K562 (cell line): ENCODE measurements around the gene PSRC1. TPM values are rescaled to one million over a fixed set of nuclear protein-coding genes. Genes with fewer than 3 reads are reported as not detected.

Source experiments
- AFF4 ChIP-seq: sonication (generic); formaldehyde crosslinking; IDR thresholded peaks from 2 replicates; pipeline ENCODE4 v1.8.0; 2023; ENCODE audit warnings: mild to moderate bottlenecking, missing genetic modification reagents
- CBFA2T3 ChIP-seq: fragments of 450-650 bp; IDR thresholded peaks from 2 replicates; pipeline ENCODE4 v1.6.1; 2017
- CBX1 ChIP-seq: sonication (generic); IDR thresholded peaks from 2 replicates; pipeline ENCODE4 v1.6.1; 2016; ENCODE audit warnings: antibody characterized with exemption, low read depth, mild to moderate bottlenecking
- CREB3L1 ChIP-seq: fragments of 450-650 bp; IDR thresholded peaks from 2 replicates; pipeline ENCODE4 v1.6.1; 2014; ENCODE audit warnings: low read depth, mild to moderate bottlenecking, moderate library complexity, borderline replicate concordance
- CREB5 ChIP-seq: fragments of 250-450 bp; sonication (Bioruptor Pico); IDR thresholded peaks from 2 replicates; pipeline ENCODE4 v1.5.0; 2020; ENCODE audit warnings: mild to moderate bottlenecking
- FOS ChIP-seq: IDR thresholded peaks from 3 replicates; pipeline ENCODE4 v1.6.1; 2011; ENCODE audit not compliant: insufficient read length; ENCODE audit errors: extremely low read depth
- GTF3C2 ChIP-seq: IDR thresholded peaks from 3 replicates; pipeline ENCODE4 v1.6.1; 2011; ENCODE audit warnings: borderline replicate concordance, mild to moderate bottlenecking, moderate library complexity; ENCODE audit not compliant: insufficient read length; ENCODE audit errors: extremely low read depth
- HMG20A ChIP-seq: fragments of 450-650 bp; formaldehyde crosslinking; conservative IDR thresholded peaks from 2 replicates; pipeline ENCODE4 v1.4.0; 2020; ENCODE audit warnings: mild to moderate bottlenecking, mixed read lengths
- KLF13 ChIP-seq: fragments of 450-650 bp; IDR thresholded peaks from 2 replicates; pipeline ENCODE4 v1.6.1; 2016; ENCODE audit warnings: missing genetic modification characterization, low read depth, mild to moderate bottlenecking, missing compliant biosample characterization, moderate library complexity, borderline replicate concordance
- MXI1 ChIP-seq: IDR thresholded peaks from 2 replicates; pipeline ENCODE4 v1.6.1; 2011; ENCODE audit warnings: low read depth, mild to moderate bottlenecking, improper control_type of control experiment, low read length
- OTX1 ChIP-seq: fragments of 450-650 bp; formaldehyde crosslinking; IDR thresholded peaks from 2 replicates; pipeline ENCODE4 v1.4.0; 2022; ENCODE audit warnings: mild to moderate bottlenecking
- PHTF2 ChIP-seq: fragments of 250-450 bp; sonication (Bioruptor Pico); IDR thresholded peaks from 2 replicates; pipeline ENCODE4 v1.5.0; 2021; ENCODE audit warnings: mild to moderate bottlenecking
- POLR2AphosphoS5 ChIP-seq: IDR thresholded peaks from 2 replicates; pipeline ENCODE4 v1.6.1; 2011; ENCODE audit warnings: mild to moderate bottlenecking, low read depth, low read length, moderate library complexity; ENCODE audit not compliant: control insufficient read depth, insufficient read depth
- TAF15 ChIP-seq: fragments of 200-400 bp; formaldehyde crosslinking; IDR thresholded peaks from 2 replicates; pipeline ENCODE4 v1.6.1; 2017; ENCODE audit warnings: mild to moderate bottlenecking, low read depth, low read length, moderate library complexity
- TEAD4 ChIP-seq, 2 experiments: sonication (generic) in 1 of 2; formaldehyde crosslinking in 1 of 2; IDR thresholded peaks; 2 replicates each; pipeline versions ENCODE4 v1.6.1 to v1.8.0; 2012 to 2022; ENCODE audit warnings: borderline replicate concordance in 1 of 2, inconsistent platforms in 1 of 2, low read length in 1 of 2, mild to moderate bottlenecking in 1 of 2, missing genetic modification reagents in 1 of 2
- ZNF12 ChIP-seq: sonication (generic); formaldehyde crosslinking; IDR thresholded peaks from 2 replicates; pipeline ENCODE4 v1.4.0; 2020; ENCODE audit warnings: mild to moderate bottlenecking, missing genetic modification reagents
- ZNF431 ChIP-seq: sonication (generic); formaldehyde crosslinking; IDR thresholded peaks from 2 replicates; pipeline ENCODE4 v1.8.0; 2022; ENCODE audit warnings: mild to moderate bottlenecking, missing genetic modification reagents
- polyA plus RNA-seq, 8 experiments: library from polyadenylated mRNA; depleted of rRNA in 4 of 8; stranded (reverse) in 5 of 8; unstranded in 3 of 8; fragments of >200 nt; fragmentation: Nextera tagmentation in 2 of 8; fragmentation: Illumina TruSeq in 1 of 8; extraction: Ambion mirVana in 2 of 8; extraction: Trizol in 1 of 8; gene quantifications; 2 replicates each; pipeline versions ENCODE4 v1.2.1 to v1.2.3, GENCODE V29; 2011 to 2014; ENCODE audit warnings: inconsistent platforms in 1 of 8, missing spikeins in 1 of 8
- total RNA-seq, 7 experiments: library from RNA; depleted of rRNA in 6 of 7; stranded (reverse); fragments of >200 nt in 6 of 7; fragmentation: Illumina TruSeq in 2 of 7; extraction: Trizol in 2 of 7; gene quantifications; 2 replicates each; pipeline versions ENCODE4 v1.2.1 to v1.2.3, GENCODE V29; 2011 to 2021; ENCODE audit warnings: low replicate concordance in 1 of 7

PSRC1 gene
- total and polyA plus RNA-seq, 9 of the 15 experiments (the other 6 are each of a cell fraction or from before 2014, with no cell fraction given): 6.5 to 65.2 (median 39.3) TPM

GRCh38 chr1:109248797-109249629 is 33.9 kb downstream of the PSRC1 start, which contains the start of gene CELSR2 (continued):
- TF ChIP-seq GTF3C2 (no peak), MXI1 (no peak), KLF13 (no peak), HMG20A (CRISPR knock-in tag) (no peak), PHTF2 (no peak), TEAD4 (IDR thresholded peaks at IDR 0.05; ENCODE audit: low read length) (0 out of 2 replicates have a peak, but pooled peaks have one; percentile 25), TEAD4 (CRISPR knock-in tag; IDR thresholded peaks at IDR 0.05; ENCODE audit: borderline replicate concordance) (no peak), CREB3L1 (no peak; the same call in 1 of the 2 replicates), ZNF12 (no peak), FOS (no peak), AFF4 (peak; percentile 74; the same call in 1 of the 2 replicates), CREB5 (no peak), ZNF431 (CRISPR knock-in tag) (peak; percentile 50; the same call in 1 of the 2 replicates), OTX1 (CRISPR knock-in tag) (no peak), POLR2AphosphoS5 (no peak), TAF15 (no peak), CBX1 (no peak), CBFA2T3 (no peak)
